Lower leg skin (tissue), 4 donors: ENCODE results near the gene RAPGEF6. TPM values are rescaled to one million over a fixed set of nuclear protein-coding genes. Genes with fewer than 3 reads are reported as not detected.

Experiments
- DNase-seq, 2 donors: peaks; one replicate each; pipeline ENCODE4 v3.0.0-alpha.2; 2019; ENCODE audit warnings: low spot score in 2 of 2
- H3K4me3 ChIP-seq: fragments of 200-600 bp; sonication (generic); 2 replicates; pipeline ENCODE4 v1.5.1; 2017; ENCODE audit warnings: mild to moderate bottlenecking, low read depth; ENCODE audit not compliant: poor library complexity, severe bottlenecking
- CTCF ChIP-seq, 3 donors: fragments of 450-650 bp; IDR thresholded peaks; one replicate each; pipeline ENCODE4 v1.5.1; 2016; ENCODE audit warnings: antibody characterized with exemption in 3 of 3, mild to moderate bottlenecking in 3 of 3, moderate library complexity in 2 of 3
- POLR2A ChIP-seq, 2 donors: fragments of 450-650 bp; IDR thresholded peaks; one replicate each; pipeline ENCODE4 v1.6.1; 2016 to 2017; ENCODE audit warnings: antibody characterized with exemption in 2 of 2, mild to moderate bottlenecking in 1 of 2, moderate library complexity in 1 of 2
- WGBS, 2 donors: methylation state at CpG; one replicate each; pipeline ENCODE4 v1.1.5; 2018; 5-methylcytosine and 5-hydroxymethylcytosine counted together
- intact Hi-C: fragments of 100-400 bp; cut with DNase I; formaldehyde crosslinking; loops from one replicate; pipeline ENCODE4 v1.15.0; 2023; ENCODE audit warnings: low total_unique reads
- total RNA-seq, 4 donors: library from RNA; depleted of rRNA; stranded (reverse); fragments of >200 nt; gene quantifications; one replicate each; pipeline ENCODE4 v1.1.0, GENCODE V29; 2016

Gene RAPGEF6
- total RNA-seq, 4 donors from 2014 or later, result 16.8 to 20.2 (median 18.9) TPM

DNA sequence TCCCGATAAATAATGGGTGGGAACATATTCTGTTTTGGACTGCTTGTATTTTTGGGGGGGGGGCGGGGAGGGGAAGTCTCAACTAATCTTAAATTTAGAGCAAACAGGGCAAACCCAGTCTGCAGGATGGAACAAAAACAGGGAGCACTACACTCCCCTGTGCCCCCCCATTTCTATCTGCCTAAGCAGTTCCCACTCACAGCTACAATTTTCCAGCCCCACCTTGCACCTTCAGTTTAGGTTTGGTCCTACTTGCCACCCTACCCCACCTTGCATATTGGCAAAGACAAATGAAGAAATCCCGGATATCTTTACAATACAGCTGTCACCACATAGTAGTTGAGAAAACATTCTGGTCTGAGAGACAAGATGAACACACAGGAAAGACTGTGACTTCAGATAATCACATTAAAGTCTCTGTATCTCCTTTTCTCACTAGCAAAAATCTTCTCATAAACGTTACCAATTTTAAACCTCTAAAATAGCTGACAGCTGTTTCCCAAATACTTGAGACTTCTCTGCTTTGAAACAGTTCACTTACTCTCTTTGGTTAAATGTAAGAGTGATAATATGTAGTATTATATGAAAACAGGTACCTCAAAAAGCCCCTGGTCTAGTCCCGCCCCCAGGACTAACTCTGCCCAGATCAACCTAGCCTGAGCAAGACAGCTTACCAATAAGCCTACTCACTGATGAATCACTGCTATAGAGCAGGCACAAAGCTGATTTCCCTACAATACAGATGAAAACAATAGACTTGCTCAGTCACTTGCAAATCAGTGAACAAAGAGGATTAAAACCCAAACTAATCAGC is 5.2 kb upstream of the RAPGEF6 start:
- TF ChIP-seq POLR2A (IDR thresholded peaks at IDR 0.05) (no peak), CTCF (IDR thresholded peaks at IDR 0.05) (no peak)
- H3K4me3 ChIP-seq, result no peak overlapping the region
- WGBS, 2 donors, result 69 to 75% methylated on average over 5 of the region's 5 CpGs
- intact Hi-C loops, result no loop called here
- DNase-seq, result no peak

- no peak for DNase-seq
- H3K4me3 ChIP-seq, result no peak overlapping the region
- TF ChIP-seq POLR2A (IDR thresholded peaks at IDR 0.05), result no peak
- TF ChIP-seq CTCF (IDR thresholded peaks at IDR 0.05), result no peak
- intact Hi-C loops, result no loop called here
Measured at GRCh38 chr5:131639148-131639547, 4.1 kb upstream of the RAPGEF6 start.

GRCh38 chr5:131637694-131638093 is 2.7 kb upstream of the RAPGEF6 start:
- TF ChIP-seq CTCF (IDR thresholded peaks at IDR 0.05) (no peak), POLR2A (IDR thresholded peaks at IDR 0.05) (no peak)
- no peak for DNase-seq
- H3K4me3 ChIP-seq, result no peak overlapping the region
- intact Hi-C loops, result no loop called here
- 71 to 74% methylated on average over 4 of the region's 4 CpGs for WGBS, 2 donors

DNA sequence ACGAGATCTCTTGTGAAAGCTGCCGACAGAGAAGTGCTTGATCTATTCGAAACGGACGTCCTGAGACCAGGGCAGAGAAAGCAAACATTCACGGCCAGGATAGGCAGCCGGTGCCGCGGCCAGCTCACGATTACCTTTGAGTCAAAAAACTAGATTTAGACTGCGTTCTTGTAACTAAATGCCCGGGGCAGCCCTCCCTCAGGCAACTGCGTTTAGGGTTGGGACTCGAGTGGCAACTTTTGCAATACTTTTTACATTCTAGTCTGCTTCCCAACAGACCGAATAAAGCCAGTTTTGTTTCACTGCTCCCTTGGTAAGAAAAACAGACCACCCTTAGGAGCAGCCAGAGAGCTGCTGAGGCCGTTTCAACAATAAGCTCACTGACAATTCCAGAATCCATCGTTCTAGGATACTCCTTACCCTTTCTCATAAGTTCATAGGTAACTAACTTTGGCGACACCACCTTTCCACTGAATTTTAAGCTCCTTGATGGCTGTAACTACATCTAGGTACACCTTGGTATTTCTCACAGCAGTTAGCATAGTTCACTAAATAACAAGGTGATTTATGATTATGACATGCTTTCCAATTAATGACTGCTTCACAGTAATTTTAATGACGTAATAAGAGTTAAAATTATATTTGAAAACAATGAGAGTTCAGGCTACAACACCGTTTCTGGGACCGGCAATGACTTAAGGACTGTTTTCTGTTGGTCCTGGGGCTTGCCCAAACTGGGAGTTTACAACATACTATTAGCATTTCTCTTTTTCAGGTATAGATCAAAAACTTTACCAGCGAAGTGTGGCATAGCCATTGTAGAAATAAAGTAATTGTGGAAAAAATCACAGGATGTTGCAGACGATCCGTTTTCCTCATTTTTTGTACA is 899 bp upstream of the RAPGEF6 start:
- no peak for DNase-seq
- intact Hi-C loops, result no loop called here
- whole genome bisulfite sequencing, 2 donors, result 1 to 2% methylated on average over 24 of the region's 24 CpGs
- H3K4me3 ChIP-seq, result peak overlapping the region; percentile 37
- TF ChIP-seq CTCF (IDR thresholded peaks at IDR 0.05) (no peak), POLR2A (IDR thresholded peaks at IDR 0.05) (no peak)

- intact Hi-C loops, result no loop called here
- WGBS, 2 donors, result 0% methylated on average over 14 to 17 of the region's 21 CpGs
- H3K4me3 ChIP-seq, result peak overlapping the region; percentile 88
- DNase-seq, result peak; percentile 58 to 93
- no peak for TF ChIP-seq CTCF (IDR thresholded peaks at IDR 0.05)
- no peak for TF ChIP-seq POLR2A (IDR thresholded peaks at IDR 0.05)
Measured at GRCh38 chr5:131634666-131634995, 398 bp downstream of the RAPGEF6 start.
